ENCODE data around the gene TMEM254.

GRCh38 chr10:80118669-80119068 lies 40.2 kb downstream of the TMEM254 start:
- no peak for TF ChIP-seq CTCF (conservative IDR thresholded peaks at IDR 0.05 in 1 of 2, IDR thresholded peaks at IDR 0.05 in 1 of 2; ENCODE audit: low read depth in 1 of 2, low read length in 2 of 2)
- TF ChIP-seq EZH2 (IDR thresholded peaks at IDR 0.05; ENCODE audit: low read length, missing control alignments), result no peak
